Measurements from ENCODE around the gene CYP27A1. TPM values are rescaled to one million over a fixed set of nuclear protein-coding genes. Genes with fewer than 3 reads are reported as not detected.

The CYP27A1 gene
- total and polyA plus RNA-seq, 11 donors, result 3.3 to 43.8 (median 7.4) TPM

- WGBS, 4 donors, result 35 to 44% (median 37%) methylated on average over 3 of the region's 3 CpGs
- Histone ChIP-seq H3K27ac (peak overlapping the region; percentile 39 to 89 (median 73)), H3K27me3 (no peaks in the 10 kb centered on the region), H3K36me3 (no peaks in the 10 kb centered on the region), H3K9me3 (peaks cover 0 to 15% (median 10%) of the 10 kb centered on the region in 12 donors), H3K4me3 (peak overlapping the region in 2 of 12 donors; percentile 2 to 22), H3K4me1 (peaks cover 0 to 32% (median 7%) of the 10 kb centered on the region in 12 donors)
- no peak for TF ChIP-seq CTCF (IDR thresholded peaks at IDR 0.05)
- TF ChIP-seq POLR2A (IDR thresholded peaks at IDR 0.05), result no peak
- no peak for DNase-seq
- ATAC-seq, result peak; percentile 19 to 79 (median 40)
- intact Hi-C loops (cut with DNase I), result loop anchor here in 1 of 10 donors (5.0 kb wide), 1 partner anchor 93 kb away; the partner anchor contains the start of gene TTLL4
These were observed 23.7 kb downstream of the CYP27A1 start for GRCh38 chr2:218805627-218806026.

DNA sequence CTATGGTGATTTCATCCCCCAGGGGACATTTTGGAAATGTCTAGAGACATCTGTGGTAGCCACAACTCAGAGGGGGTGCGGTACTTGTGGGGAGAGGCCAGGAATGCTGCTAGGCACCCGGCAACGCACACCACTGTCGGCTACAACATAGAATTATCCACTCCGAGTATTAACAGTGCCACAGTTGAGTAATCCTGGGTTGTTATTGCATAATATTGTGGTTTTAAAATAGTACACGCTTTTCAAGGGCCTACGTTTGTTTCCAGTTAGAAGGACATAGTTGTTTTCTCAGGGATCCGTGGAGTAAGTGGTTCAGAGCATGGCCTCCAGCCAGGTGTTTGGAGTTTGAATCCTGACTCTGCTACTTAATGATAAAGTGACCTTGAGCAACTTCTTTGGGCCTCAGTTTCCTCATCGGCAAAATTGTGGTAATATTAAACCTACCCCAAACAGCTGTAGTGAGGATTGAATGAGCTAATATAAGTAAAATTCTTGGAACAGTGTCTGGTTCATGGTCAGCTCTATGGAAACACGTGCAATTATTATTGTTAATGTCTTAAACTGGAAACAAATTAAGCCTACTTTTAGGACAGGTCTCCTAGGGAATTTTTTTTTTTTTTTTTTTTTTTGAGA lies 24.5 kb downstream of the CYP27A1 start:
- Histone ChIP-seq H3K27me3 (no peaks in the 10 kb centered on the region), H3K27ac (peak overlapping the region in 11 of 12 donors; percentile 39 to 89 (median 74)), H3K36me3 (no peaks in the 10 kb centered on the region), H3K4me3 (peak overlapping the region in 3 of 12 donors; percentile 2 to 22 (median 7)), H3K4me1 (peaks cover 0 to 32% (median 7%) of the 10 kb centered on the region in 12 donors), H3K9me3 (peaks cover 0 to 15% (median 10%) of the 10 kb centered on the region in 12 donors)
- WGBS, 4 donors, result 37 to 56% (median 51%) methylated on average over 10 of the region's 10 CpGs
- DNase-seq (peak; percentile 52 to 82 (median 76)), ATAC-seq (peak; percentile 76 to 99 (median 96))
- intact Hi-C loops (cut with DNase I), result loop anchor here in 1 of 10 donors (5.0 kb wide), 1 partner anchor 94 kb away; the partner anchor contains the start of gene TTLL4
- TF ChIP-seq CTCF (IDR thresholded peaks at IDR 0.05), result no peak
- no peak for TF ChIP-seq POLR2A (IDR thresholded peaks at IDR 0.05)

DNA sequence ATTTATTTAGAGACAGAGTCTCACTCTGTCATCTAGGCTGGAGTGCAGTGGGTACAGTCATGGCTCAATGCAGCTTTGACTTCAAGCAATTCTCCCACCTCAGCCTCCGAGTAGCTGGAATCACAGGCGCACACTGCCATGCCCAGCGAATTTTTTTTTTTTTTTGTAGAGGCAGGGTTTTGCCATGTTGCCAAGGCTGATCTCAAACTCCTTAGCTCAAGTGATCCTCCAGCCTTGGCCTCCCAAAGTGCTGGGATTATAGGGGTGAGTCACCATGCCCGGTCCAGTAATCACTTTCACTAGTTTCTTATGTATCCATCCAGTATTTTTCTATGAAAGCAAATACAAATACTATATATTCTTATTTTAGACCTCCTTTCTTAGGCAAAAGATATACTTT lies 25.7 kb downstream of the CYP27A1 start:
- ATAC-seq (no peak), DNase-seq (no peak)
- Histone ChIP-seq H3K9me3 (peaks cover 0 to 15% (median 10%) of the 10 kb centered on the region in 12 donors), H3K4me3 (no peak overlapping the region), H3K27me3 (no peaks in the 10 kb centered on the region), H3K27ac (peak overlapping the region in 3 of 12 donors; percentile 74 to 89 (median 79)), H3K4me1 (peaks cover 0 to 23% (median 7%) of the 10 kb centered on the region in 12 donors), H3K36me3 (peaks cover 0 to 9% (median 4%) of the 10 kb centered on the region in 9 donors)
- intact Hi-C loops (cut with DNase I), result loop anchor here in 1 of 10 donors (5.0 kb wide), 1 partner anchor 95 kb away; the partner anchor contains the start of gene TTLL4
- TF ChIP-seq CTCF (IDR thresholded peaks at IDR 0.05), result no peak
- no peak for TF ChIP-seq POLR2A (IDR thresholded peaks at IDR 0.05)
- WGBS, 4 donors, result 93 to 96% (median 95%) methylated on average over 4 of the region's 4 CpGs

GRCh38 chr2:218809515-218809914 lies 27.6 kb downstream of the CYP27A1 start:
- Histone ChIP-seq H3K9me3 (peaks cover 0 to 6% (median 4%) of the 10 kb centered on the region in 12 donors), H3K27me3 (no peaks in the 10 kb centered on the region), H3K36me3 (peaks cover 0 to 28% (median 20%) of the 10 kb centered on the region in 9 donors), H3K27ac (no peak overlapping the region), H3K4me3 (no peak overlapping the region), H3K4me1 (peaks cover 0 to 21% (median 7%) of the 10 kb centered on the region in 12 donors)
- TF ChIP-seq CTCF (IDR thresholded peaks at IDR 0.05) (no peak), POLR2A (IDR thresholded peaks at IDR 0.05) (no peak)
- no peak for ATAC-seq
- intact Hi-C loops (cut with DNase I), result loop anchor here in 1 of 10 donors (5.0 kb wide), 1 partner anchor 97 kb away; the partner anchor contains the start of gene TTLL4
- DNase-seq, result no peak
- WGBS, 4 donors, result 93 to 99% (median 97%) methylated on average over 12 of the region's 12 CpGs

Data from heart left ventricle (tissue), 16 donors.